Activated T-cell treated with anti-CD3 and anti-CD28 coated beads for 48 hours (primary cell): ENCODE results near the gene RECK.
A peak's percentile ranks its signal among the peaks of the same experiment; 100 is the strongest.
"Not testable (repeated sequence)": the region's sequence is repeated elsewhere in the genome, so short reads cannot be mapped to it uniquely, and the experiment has no call there.

Experiments used
- DNase-seq: peaks from one replicate; pipeline ENCODE4 v3.0.0-alpha.2; 2020; ENCODE audit warnings: low read depth

Gene RECK

DNA sequence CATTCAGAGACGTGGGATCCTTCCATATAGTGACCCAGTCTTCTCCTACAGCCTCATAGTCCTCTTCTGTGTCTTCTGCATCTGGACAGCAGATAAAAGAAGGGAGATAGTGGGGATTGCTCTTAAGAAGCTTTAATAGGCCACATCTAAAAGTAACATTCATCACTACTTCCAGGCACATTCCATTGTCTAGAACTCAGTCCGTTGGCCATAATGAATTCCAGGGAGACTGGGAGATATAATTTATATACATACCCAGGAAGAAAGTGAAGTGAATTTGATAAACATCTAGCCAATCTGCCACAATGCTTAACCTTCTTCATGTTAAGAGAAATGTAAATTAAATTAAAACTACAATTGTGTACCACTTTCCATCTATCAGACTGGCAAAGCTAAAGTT lies 77.3 kb downstream of the RECK start:
- no peak for DNase-seq

DNA sequence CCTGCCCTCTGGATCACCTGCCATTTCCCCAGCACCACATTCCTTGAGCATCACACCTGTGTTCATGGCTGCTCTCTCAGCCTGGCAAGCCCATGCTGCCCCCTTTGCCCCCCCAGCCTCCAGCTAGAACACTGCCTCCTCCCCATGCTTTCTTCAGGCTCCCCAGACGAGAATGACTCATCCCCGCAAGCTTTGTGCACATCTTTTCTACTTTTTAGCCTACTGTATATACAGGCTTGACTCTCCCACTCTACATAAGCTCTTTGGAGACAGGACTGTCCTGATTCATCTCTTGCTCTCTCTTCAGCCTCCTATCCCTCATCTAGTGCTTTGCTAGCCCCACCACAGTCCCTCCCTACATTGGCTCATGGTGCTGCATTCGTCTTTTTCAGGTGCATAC lies 79.9 kb downstream of the RECK start:
- no peak for DNase-seq

GRCh38 chr9:36118201-36118600 lies 81.5 kb downstream of the RECK start:
- DNase-seq: no peak

- DNase-seq: no peak
Observed at GRCh38 chr9:36118706-36119105, 82.0 kb downstream of the RECK start.

GRCh38 chr9:36119476-36119875 lies 82.8 kb downstream of the RECK start:
- no peak for DNase-seq

GRCh38 chr9:36120705-36121104 lies 84.0 kb downstream of the RECK start:
- DNase-seq: no peak

DNA sequence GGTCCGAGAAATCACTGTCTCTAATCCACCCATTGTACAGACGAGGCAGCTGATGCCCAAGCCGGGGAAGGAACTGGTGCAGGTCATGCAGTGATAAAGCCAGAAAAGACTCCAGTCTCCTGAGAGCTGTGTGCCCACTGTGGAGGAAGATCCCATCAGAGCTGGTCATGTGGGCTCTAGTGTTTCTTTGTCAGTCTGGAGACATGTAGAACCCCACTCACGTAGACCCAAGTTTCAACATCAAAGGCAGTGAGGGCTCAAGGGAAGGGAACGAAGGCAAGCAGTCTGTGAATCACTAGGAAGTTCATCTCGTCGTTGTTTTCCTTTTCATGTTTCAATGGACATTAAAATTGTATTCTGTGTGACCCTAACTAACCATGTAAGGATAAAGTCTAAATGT lies 85.3 kb downstream of the RECK start:
- no peak for DNase-seq

DNA sequence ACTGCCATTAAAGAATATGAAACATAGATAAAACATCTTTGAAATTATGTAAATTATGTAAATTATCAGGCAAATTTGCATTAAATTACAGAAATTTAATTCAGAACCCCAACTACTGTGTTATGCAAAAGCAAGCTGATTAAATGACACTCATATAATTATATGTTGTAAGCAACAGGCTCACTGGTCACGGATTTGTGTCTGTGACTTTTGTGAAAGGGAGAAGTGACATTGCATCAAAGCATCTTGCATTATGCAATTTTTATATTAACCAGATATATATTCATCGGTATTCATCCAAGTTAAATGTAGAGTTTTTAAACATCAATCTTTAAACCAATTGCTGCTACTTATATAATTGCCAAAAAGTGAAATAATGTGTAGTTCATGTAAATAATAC lies 86.8 kb downstream of the RECK start:
- DNase-seq: no peak

- DNase-seq: no peak
Observed at GRCh38 chr9:36125062-36125855, 88.5 kb downstream of the RECK start.

DNA sequence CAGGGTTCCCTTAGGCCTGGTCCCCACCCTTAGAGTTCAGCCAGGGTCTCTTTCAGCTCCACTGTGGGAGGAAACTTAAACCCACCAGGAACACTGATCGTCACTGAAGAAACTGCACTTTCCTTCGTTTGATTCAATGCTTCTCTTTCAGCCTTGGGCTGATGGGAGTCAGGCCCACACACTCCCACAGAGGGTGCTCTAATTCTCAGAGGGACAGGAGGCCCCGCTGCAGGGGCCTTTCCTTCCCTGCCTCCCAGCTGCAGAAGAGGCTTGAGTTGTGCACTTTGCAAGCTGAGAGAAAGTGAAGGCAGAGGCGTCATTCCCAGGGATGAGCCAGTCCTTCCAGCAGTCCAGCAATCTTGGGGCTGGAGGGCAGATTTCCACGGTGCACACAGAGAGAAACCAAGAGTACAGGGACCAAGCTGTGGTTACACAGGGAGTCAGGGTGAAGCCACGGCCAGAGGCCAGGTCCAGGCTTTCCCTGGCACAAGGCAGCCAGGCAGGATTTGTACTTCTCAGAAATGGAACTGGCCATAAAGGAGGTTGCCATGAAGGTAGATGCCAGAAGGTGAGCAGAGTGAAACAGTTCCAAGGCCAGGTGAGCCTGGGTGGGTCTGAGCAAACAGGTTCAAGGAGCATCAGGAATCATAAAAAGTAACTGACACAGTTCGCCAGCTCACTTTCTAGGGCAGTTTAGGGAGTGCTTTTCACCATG lies 89.5 kb downstream of the RECK start:
- DNase-seq: no peak

GRCh38 chr9:36127652-36128244 lies 91.0 kb downstream of the RECK start:
- no peak for DNase-seq

- no peak for DNase-seq
Observed at GRCh38 chr9:36128349-36128748, 91.6 kb downstream of the RECK start.

DNA sequence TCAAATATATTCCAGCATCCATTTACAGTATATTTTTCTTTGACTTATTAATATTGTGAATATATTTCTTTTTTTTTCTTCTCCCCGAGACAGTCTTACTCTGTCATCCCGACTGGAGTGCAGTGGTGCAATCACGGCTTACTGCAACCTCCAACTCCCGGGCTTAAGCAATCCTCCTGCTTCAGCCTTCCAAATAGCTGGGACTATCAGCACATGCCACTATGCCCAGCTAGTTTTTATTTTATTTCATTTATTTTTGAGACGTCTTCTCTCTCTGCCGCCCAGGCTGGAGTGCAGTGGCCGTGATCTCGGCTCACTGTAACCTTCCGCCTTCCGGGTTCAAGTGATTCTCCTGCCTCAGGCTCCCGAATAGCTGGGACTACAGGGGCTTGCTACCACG lies 92.4 kb downstream of the RECK start:
- DNase-seq: no peak

- not testable (repeated sequence) for DNase-seq
Observed at GRCh38 chr9:36131666-36132065, 95.0 kb downstream of the RECK start.

DNA sequence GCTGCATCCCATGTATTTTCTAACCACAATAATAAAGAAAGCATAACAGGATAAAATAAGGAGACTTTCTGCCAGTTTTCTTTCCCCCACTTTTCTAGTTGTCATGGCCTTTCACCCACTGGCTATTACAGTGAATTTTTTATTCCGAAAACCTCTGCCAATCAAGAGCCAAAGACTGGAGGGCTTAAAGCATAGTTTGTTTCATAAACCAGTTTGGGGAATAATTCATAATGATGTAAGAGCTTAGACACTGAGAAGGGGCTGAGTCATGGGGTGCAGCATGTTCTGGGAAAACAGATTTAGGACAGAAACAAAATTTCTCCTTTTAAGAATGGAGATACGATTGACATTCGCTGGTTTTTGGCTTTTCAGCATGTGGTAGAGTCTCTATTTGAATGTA lies 95.4 kb downstream of the RECK start:
- no peak for DNase-seq

GRCh38 chr9:36134761-36135505 lies 98.2 kb downstream of the RECK start:
- DNase-seq: no peak

DNA sequence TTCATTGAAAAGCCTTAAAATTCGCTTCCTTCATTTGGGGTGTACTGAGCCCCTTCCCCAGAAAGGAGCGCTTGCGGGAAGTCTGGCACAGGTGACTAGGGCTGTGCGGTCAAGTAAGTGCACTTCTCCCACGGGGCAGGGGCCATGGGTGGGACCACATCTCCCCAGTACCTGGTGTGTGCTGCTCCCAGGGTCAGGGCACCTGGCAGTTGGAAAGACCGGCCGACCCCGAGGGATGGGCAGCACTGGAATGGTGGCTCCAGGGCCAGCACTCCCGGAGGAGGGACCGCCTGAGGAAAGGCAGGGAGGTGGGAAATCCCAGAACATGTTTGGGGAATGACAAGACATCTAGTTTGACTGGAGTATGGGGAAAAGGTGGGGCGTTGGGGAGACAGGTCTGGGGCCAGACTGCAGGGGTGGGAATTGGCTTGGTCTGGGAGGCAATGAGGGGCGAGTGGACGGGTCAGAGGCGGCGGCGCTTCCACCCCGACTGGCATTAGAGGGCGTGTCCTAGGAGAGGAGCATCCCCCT lies 99.1 kb downstream of the RECK start:
- no peak for DNase-seq

- peak; percentile 77 for DNase-seq
Observed at GRCh38 chr9:36136272-36136893, 99.7 kb downstream of the RECK start, which contains the start of gene GLIPR2. Gene GLIPR2 (plus strand): TSS chr9:36136733. CDS start chr9:36136779, 46 bp downstream.

DNA sequence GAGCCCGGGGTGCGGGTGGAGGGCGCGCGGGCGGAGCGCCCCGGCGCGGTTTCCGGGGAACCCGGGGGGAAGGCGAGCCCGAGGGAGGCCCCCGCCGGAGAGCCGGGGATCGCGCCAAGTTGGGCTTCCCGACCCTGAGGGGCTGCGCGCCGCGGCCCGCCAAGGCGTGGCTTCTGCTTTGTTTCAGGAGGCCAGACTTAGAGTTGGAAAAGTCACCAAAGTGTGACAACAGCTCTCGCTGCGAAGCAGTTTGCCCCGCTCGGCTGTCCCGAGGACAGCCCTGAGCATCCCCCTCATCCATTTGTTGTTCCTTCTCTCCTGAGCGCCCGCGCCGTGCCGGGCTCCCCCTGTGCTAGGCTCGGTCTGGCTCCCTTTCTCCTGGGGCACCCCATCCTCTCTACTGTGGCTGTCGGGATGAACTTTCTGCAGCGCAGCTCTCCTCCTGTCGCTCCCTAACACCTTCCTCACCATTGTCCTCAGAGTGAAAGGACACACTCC lies 100.2 kb downstream of the RECK start:
- DNase-seq: no peak

DNA sequence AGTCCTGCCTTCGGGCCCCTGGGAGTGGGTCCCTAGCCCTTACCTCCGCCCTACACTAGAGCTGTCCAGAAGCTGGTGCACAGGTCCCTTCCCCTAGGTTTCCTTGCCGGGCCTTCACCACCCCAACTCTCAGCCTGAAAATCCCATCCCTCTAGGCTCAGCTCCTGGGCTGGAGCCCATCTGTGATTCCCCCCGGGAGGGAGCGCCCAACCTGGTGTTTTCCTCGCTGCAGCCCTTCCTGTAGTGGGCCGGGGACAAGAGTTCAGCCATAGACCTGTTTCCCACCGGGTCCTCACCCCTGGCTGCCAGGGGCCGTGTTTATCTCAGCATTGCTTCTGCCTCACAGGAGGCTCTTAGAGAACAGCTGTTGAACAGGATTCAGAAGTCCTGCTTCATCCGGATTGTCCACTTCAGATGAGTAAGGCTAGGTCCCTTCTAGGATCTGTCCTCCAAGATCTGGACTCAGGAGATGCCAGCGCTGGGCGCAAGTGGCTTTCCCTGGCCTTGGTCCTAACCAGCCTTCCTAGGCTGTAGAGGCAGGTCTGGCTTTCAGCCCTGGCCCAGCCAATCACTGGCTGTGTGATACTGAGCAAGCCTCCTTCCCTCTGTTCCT lies 100.8 kb downstream of the RECK start:
- DNase-seq: no peak

DNA sequence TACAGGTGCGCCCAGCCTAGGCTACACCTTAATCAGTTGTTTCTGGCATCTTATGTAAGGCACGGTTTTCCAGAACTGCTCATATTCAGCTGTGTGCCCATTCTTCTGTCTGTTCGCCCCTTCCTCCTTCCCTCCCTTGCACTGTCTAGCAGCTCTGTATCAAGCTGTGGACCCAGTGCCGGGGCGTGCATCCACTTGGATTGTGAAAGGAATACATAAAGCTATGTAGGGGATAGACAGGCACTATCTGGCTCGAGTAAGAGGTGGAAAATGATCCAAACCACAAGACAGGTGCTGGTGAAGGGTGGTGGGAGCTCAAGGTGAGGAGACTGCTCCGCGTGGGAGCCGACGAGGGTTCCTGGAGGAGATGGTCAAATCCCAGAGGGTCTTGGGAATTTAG lies 101.8 kb downstream of the RECK start:
- no peak for DNase-seq
